Measurements from ENCODE around the gene TIMM50. TPM values are rescaled to one million over a fixed set of nuclear protein-coding genes. Genes with fewer than 3 reads are reported as not detected.

The TIMM50 gene
- total RNA-seq, 1 donor from 2014 or later, result 115 TPM

DNA sequence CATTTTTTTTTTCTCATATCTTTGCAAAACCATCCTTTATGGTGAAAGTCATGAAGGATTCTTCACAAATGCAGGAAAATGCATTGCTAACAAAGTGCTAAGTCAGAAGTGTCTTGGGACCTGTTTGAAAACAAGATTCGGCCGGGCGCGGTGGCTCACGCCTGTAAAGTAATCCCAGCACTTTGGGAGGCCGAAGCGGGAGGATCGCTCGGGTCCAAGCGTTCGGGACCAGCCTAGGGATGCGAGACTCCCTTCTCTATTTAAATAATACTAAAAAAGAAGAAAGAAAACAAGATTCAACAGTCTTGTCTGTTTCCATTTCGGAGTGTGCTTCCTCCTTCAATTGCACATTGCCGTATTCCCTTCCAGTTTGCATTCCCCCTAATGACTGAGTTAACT, 51.2 kb downstream of the TIMM50 start:
- H3K27ac Mint-ChIP-seq, result peak overlapping the region; percentile 55
- intact Hi-C loops (cut with micrococcal nuclease), result loop anchor here (1.0 to 10.0 kb wide), 5 partner anchors 35 to 407 kb away; partner anchors contain the start of genes DLL3, PAK4 and TIMM50
- no peaks in the 10 kb centered on the region for H3K27me3 Mint-ChIP-seq (ENCODE audit: low read depth)
- H3K4me3 Mint-ChIP-seq (ENCODE audit: low read depth), result peak overlapping the region; percentile 93
- no peaks in the 10 kb centered on the region for H3K9me3 Mint-ChIP-seq
- no peak for DNase-seq (ENCODE audit: low spot score)
- peaks cover 12% of the 10 kb centered on the region for H3K4me1 Mint-ChIP-seq (ENCODE audit: low read depth)
- H3K36me3 Mint-ChIP-seq (ENCODE audit: low read depth), result peaks cover 10% of the 10 kb centered on the region

DNA sequence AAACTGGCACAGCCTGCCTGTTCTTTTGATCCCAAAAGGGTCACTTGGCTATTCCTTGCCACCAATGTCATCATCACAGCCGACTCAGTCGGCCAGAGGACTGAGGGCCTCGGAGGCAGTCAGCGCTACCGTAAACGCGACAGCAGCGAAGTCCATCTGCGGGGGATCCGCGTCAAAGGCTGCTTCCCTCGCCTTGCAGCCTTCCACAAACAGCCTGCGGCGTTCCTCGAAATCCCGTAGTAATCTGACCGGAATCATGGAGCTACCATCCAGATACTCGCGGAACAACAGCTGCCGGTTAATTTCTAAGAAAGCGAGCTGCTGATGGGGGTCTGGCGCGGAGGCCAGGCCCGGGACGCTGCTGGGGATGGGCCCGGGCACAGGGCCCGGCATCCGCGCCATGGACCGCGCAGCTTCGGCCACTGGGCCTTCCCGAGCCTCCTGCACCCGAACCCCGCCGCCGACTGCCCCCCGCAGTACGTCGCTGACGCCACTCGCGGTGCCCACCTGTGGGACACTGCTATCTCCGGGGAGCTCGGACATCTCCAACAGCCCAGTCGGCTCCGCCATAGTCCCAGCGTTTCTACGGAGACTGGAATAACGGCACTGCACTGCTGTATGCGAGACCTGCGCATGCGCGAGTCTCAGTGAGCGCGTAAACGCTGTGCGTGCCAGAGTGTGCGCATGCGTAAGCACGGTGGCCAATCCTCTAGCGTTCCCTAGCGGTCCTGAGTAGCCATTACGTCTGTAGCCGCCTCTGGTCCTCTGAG, 51.8 kb downstream of the TIMM50 start, which contains the start of gene EID2B:
EID2B (minus strand) TSS at position 620 of the 770 bp plus-strand sequence; CDS start at position 570, 50 bp downstream.
- peaks cover 13% of the 10 kb centered on the region for H3K36me3 Mint-ChIP-seq (ENCODE audit: low read depth)
- H3K9me3 Mint-ChIP-seq, result no peaks in the 10 kb centered on the region
- H3K27ac Mint-ChIP-seq, result peak within 1 kb of the TSS; percentile 80
- H3K4me1 Mint-ChIP-seq (ENCODE audit: low read depth), result peaks cover 12% of the 10 kb centered on the region
- H3K27me3 Mint-ChIP-seq (ENCODE audit: low read depth), result no peaks in the 10 kb centered on the region
- DNase-seq (ENCODE audit: low spot score), result peak; percentile 93
- H3K4me3 Mint-ChIP-seq (ENCODE audit: low read depth), result peak within 1 kb of the TSS; percentile 93
- intact Hi-C loops (cut with micrococcal nuclease), result loop anchor here (1.0 to 10.0 kb wide), 6 partner anchors 35 to 408 kb away; partner anchors contain the start of genes DLL3, PAK4 and TIMM50

DNA sequence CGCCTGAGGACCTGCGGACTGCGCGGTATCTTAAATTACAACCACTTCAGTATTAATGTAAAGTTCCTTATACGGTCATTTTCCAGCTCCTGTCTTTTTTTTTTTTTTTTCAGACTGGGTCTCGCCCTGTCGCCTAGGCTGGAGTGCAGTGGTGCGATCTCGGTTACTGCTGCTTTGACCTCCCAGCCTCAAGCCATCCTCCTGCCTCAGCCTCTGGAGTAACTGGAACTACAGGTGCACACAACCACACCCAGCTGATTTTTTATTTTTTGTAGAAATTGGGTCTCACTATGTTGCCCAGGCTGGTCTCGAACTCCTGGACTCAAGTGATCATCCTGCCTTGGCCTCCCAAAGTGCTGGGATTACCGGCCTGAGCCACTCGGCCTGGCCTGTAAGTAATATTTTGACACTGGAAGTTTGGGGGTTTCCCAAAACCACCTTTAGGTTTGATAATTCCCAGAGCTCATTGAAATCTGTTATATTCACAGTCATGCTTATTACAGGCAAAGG, 52.4 kb downstream of the TIMM50 start:
- peaks cover 19% of the 10 kb centered on the region for H3K36me3 Mint-ChIP-seq (ENCODE audit: low read depth)
- no peak for DNase-seq (ENCODE audit: low spot score)
- H3K4me3 Mint-ChIP-seq (ENCODE audit: low read depth), result peak overlapping the region; percentile 93
- intact Hi-C loops (cut with micrococcal nuclease), result loop anchor here (1.0 to 10.0 kb wide), 5 partner anchors 36 to 408 kb away; partner anchors contain the start of genes DLL3, PAK4 and TIMM50
- H3K9me3 Mint-ChIP-seq, result no peaks in the 10 kb centered on the region
- H3K27me3 Mint-ChIP-seq (ENCODE audit: low read depth), result no peaks in the 10 kb centered on the region
- peaks cover 14% of the 10 kb centered on the region for H3K4me1 Mint-ChIP-seq (ENCODE audit: low read depth)
- H3K27ac Mint-ChIP-seq, result no peak overlapping the region

DNA sequence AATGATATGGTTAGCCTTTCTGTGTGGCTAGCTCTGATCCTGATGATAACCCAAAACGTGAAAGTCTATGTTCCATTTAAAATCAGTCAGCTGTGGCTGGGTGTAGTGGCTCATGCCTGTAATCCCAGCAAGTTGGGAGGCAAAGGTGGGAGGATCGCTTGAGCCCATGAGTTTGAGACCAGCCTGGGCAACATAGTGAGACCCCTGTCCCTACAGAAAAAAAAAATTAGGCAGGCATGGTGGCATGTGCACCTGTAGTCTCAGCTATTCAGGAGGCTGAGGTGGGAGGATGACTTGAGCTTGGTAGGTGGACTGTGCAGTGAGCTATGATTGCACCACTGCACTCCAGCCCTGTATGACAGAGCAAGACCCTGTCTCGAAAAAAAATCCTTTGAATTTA, 53.2 kb downstream of the TIMM50 start:
- Mint-ChIP-seq H3K27ac (no peak overlapping the region), H3K4me1 (ENCODE audit: low read depth) (peaks cover 16% of the 10 kb centered on the region), H3K9me3 (no peaks in the 10 kb centered on the region), H3K36me3 (ENCODE audit: low read depth) (peaks cover 20% of the 10 kb centered on the region), H3K27me3 (ENCODE audit: low read depth) (no peaks in the 10 kb centered on the region), H3K4me3 (ENCODE audit: low read depth) (no peak overlapping the region)
- intact Hi-C loops (cut with micrococcal nuclease), result loop anchor here (1.0 to 10.0 kb wide), 5 partner anchors 36 to 409 kb away; partner anchors contain the start of genes DLL3, PAK4 and TIMM50
- DNase-seq (ENCODE audit: low spot score), result no peak

DNA sequence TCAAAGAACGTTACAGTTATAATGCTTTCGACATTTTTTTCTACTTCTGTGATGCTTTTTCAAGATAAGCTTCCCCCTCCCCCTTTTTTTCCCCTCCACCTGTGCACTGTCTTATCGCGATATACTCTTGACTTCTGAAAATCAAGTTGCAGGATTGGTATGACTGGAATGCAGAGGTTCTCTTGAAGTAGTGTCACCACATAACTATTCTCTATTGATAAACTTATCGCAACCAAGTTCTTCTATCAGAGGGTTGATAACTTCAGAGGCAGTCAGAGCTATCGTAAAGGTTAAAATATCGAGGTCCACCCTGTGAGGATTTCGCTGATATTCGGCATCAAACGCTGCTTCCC, 58.5 kb downstream of the TIMM50 start:
- no peak for DNase-seq (ENCODE audit: low spot score)
- intact Hi-C loops (cut with micrococcal nuclease), result loop anchor here (10.0 kb wide), 1 partner anchor 414 kb away; the partner anchor contains the start of gene PAK4
- Mint-ChIP-seq H3K4me1 (ENCODE audit: low read depth) (peaks cover 19% of the 10 kb centered on the region), H3K9me3 (no peaks in the 10 kb centered on the region), H3K36me3 (ENCODE audit: low read depth) (peaks cover 23% of the 10 kb centered on the region), H3K4me3 (ENCODE audit: low read depth) (peak overlapping the region; percentile 89), H3K27me3 (ENCODE audit: low read depth) (no peaks in the 10 kb centered on the region), H3K27ac (peak overlapping the region; percentile 83)

DNA sequence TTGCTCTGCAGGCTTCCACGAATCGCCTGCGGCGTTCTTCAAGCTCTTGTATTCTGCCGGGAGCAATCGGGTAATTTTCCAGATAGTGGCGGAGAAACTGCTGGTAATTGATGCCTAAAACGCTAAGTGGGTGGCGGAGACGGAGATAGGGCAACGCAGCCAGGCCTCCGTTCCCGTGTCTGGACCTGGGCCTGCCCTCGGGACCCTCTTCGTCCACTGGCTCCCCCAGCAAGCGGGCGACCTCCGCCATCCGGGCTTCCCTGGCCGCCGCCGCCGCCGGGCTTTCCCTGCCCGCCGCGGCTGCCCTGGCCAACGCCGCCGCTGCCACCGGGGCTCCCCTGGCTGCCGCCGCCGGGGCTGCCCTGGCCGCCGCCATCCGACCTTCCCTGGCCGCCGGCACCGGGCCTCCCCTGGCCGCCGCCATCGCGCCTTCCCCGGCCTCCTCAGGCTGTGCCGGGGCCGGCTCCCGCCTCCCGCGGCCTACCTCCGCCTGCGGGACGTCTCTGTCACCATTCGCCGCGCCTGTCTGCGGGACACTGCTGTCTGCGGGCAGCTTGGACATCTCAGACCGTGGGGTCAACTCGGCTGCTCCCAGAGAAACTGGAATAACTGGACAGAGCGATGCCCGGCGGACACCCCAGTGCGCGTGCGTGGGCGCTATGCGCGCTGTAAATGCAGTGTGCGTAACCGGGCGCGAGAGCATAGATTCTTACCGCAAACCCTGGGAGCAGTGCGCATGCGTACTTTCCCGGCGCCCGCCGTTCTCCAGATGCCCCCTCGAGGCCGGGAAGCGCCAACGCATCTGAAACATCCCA, 59.1 kb downstream of the TIMM50 start, which contains the start of gene EID2:
EID2 (minus strand) TSS at position 644 of the 815 bp plus-strand sequence; CDS start at position 562, 82 bp downstream.
- no peaks in the 10 kb centered on the region for H3K27me3 Mint-ChIP-seq (ENCODE audit: low read depth)
- H3K4me3 Mint-ChIP-seq (ENCODE audit: low read depth), result peak within 1 kb of the TSS; percentile 94
- peaks cover 25% of the 10 kb centered on the region for H3K4me1 Mint-ChIP-seq (ENCODE audit: low read depth)
- intact Hi-C loops (cut with micrococcal nuclease), result loop anchor here (1.0 to 10.0 kb wide), 5 partner anchors 94 to 415 kb away; partner anchors contain the start of genes FBL, PAK4, SAMD4B and SUPT5H
- peaks cover 23% of the 10 kb centered on the region for H3K36me3 Mint-ChIP-seq (ENCODE audit: low read depth)
- no peaks in the 10 kb centered on the region for H3K9me3 Mint-ChIP-seq
- peak within 1 kb of the TSS; percentile 93 for H3K27ac Mint-ChIP-seq
- peak; percentile 93 for DNase-seq (ENCODE audit: low spot score)

DNA sequence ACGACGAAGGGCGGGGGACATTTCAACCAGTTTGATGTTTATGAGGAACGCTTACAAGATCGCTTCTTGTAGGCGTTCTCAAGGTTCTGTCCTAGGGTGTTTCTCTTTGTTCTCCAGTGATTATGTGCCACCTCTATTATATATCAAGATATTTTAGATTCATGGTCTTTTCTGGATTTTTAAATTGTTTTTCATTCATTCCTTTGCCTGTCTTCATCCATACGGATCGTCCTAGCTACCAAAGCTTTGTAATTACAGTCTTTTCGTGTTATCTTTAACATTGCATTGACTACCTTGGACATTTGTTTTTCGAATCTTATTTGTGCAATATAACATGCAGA, 59.7 kb downstream of the TIMM50 start:
- H3K4me1 Mint-ChIP-seq (ENCODE audit: low read depth), result peaks cover 28% of the 10 kb centered on the region
- peak overlapping the region; percentile 94 for H3K4me3 Mint-ChIP-seq (ENCODE audit: low read depth)
- peaks cover 23% of the 10 kb centered on the region for H3K36me3 Mint-ChIP-seq (ENCODE audit: low read depth)
- peak overlapping the region; percentile 93 for H3K27ac Mint-ChIP-seq
- DNase-seq (ENCODE audit: low spot score), result no peak
- H3K27me3 Mint-ChIP-seq (ENCODE audit: low read depth), result no peaks in the 10 kb centered on the region
- no peaks in the 10 kb centered on the region for H3K9me3 Mint-ChIP-seq
- intact Hi-C loops (cut with micrococcal nuclease), result loop anchor here (1.0 to 10.0 kb wide), 4 partner anchors 95 to 304 kb away; partner anchors contain the start of genes FBL, SAMD4B and SUPT5H

Other genes with a start within 250 kb of the TIMM50 start
- not detected in 2 replicates for gene IFNL3, start 235.8 kb upstream of the TIMM50 start, total RNA-seq
- gene IFNL4, start 232.0 kb upstream of the TIMM50 start, total RNA-seq, result not detected in 2 replicates
- gene IFNL2, start 212.4 kb upstream of the TIMM50 start, total RNA-seq, result not detected in 2 replicates
- gene IFNL1, start 184.4 kb upstream of the TIMM50 start, total RNA-seq, result not detected in 2 replicates
- gene LRFN1, start 160.0 kb upstream of the TIMM50 start, total RNA-seq, result 4.4 and 4.5 TPM in 2 replicates
- 350 and 364 TPM in 2 replicates for gene GMFG, start 144.8 kb upstream of the TIMM50 start, total RNA-seq
- 64.0 TPM in 2 replicates for gene SAMD4B, start 138.4 kb upstream of the TIMM50 start, total RNA-seq
- 49.5 and 51.1 TPM in 2 replicates for gene PAF1, start 89.7 kb upstream of the TIMM50 start, total RNA-seq
- gene MED29, start 89.5 kb upstream of the TIMM50 start, total RNA-seq, result 32.3 and 34.7 TPM in 2 replicates
- gene ZFP36, start 74.0 kb upstream of the TIMM50 start, total RNA-seq, result 45.4 and 46.9 TPM in 2 replicates
- gene PLEKHG2, start 68.2 kb upstream of the TIMM50 start, total RNA-seq, result 49.8 and 50.7 TPM in 2 replicates
- gene RPS16, start 44.9 kb upstream of the TIMM50 start, total RNA-seq, result 2,627 and 2,674 TPM in 2 replicates
- gene SUPT5H, start 35.3 kb upstream of the TIMM50 start, total RNA-seq, result 163 and 169 TPM in 2 replicates
- gene DLL3, start 18.1 kb downstream of the TIMM50 start, total RNA-seq, result 1.6 and 1.8 TPM in 2 replicates
- not detected in 2 replicates for gene SELENOV, start 34.3 kb downstream of the TIMM50 start, total RNA-seq
- gene EID2B, start 52.0 kb downstream of the TIMM50 start, total RNA-seq, result 3.5 and 4.1 TPM in 2 replicates
- 17.2 and 18.3 TPM in 2 replicates for gene EID2, start 59.3 kb downstream of the TIMM50 start, total RNA-seq
- not detected in 2 replicates for gene LGALS13, start 121.7 kb downstream of the TIMM50 start, total RNA-seq
- gene LGALS16, start 175.1 kb downstream of the TIMM50 start, total RNA-seq, result not detected in 2 replicates
- not detected in 2 replicates for gene LGALS14, start 223.6 kb downstream of the TIMM50 start, total RNA-seq

Data from activated T-helper 2 cell treated with anti-CD3 and anti-CD28 coated beads, Interferon-gamma antibody, Interleukin-2, Interleukin-4, amounts not matched to agents 10 μg/mL and 5 μg/mL and 100 μg/mL, durations not matched to agents 14 hours and 24 hours and 36 hours (primary cell).